Activated CD8-positive, alpha-beta memory T cell treated with anti-CD3 and anti-CD28 coated beads, Interleukin-2, amount 50 U/mL, for 4 hours (primary cell): Measurements from ENCODE around the gene GLI3.

Source experiments
- DNase-seq: peaks from one replicate; pipeline ENCODE4 v3.0.0-alpha.2; 2020

The GLI3 gene

DNA sequence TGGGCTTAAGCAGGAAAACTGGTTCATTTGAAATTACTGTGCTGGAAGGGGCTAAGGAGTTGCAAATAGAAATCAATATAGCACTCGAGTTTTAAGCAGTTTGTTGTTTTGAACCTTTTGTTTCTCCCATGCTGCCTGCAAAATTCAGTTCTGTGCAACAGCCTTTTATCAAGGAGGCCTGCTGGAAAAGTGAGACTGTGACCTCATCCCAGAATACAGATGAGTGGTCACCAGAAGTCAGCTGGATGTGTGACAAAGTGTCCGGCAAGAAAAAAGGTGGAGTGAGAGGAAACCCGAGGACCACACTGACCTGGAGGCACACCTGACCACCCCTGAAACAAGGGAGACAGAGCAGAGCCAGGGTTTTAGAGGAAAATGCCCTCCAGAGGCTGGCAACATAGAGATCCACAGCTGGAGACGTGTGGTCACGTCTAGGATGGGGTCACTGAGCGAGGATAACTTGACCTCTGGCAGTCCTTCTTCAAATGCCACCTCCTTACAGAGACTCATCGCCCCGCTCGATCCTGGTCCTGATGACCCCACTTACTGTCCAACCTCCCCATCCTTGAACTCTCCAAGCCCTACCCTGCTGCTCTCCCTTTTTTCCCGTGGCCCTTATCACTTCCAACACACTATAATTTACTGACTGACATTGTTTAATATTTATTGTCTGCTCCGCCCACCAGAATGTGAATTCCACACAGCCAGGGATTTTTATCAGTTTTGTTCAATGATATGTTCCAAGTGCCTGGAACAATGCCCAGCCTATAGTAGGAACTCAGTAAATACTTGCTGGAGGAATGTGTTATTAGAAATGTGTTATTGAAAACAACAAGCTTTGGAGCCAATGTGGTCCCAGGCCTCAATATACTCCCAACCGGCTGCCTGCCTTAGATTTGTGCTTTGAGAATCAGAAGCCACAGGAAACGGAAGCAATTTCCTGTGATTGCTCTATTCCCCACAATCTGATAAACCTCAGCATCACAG is 243.8 kb downstream of the GLI3 start:
- DNase-seq, result no peak

DNA sequence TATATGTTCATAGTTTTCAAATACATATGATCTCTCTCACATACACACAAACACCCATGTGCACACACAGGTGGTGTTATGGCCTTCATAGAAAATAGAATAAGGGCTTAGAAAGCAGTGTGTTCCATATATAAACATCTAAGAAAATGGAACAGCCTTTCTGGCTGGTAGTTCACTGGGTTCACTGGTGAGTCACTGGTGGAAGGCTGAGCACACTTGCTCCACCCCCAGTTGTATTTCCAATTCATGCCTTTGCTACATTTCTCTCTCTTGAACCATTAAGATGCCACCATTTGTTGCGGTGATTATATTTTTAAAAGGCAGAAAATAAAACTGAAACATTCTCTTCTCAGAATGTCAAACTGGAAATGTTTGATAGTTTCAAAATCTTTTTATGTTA is 252.1 kb downstream of the GLI3 start:
- no peak for DNase-seq

DNA sequence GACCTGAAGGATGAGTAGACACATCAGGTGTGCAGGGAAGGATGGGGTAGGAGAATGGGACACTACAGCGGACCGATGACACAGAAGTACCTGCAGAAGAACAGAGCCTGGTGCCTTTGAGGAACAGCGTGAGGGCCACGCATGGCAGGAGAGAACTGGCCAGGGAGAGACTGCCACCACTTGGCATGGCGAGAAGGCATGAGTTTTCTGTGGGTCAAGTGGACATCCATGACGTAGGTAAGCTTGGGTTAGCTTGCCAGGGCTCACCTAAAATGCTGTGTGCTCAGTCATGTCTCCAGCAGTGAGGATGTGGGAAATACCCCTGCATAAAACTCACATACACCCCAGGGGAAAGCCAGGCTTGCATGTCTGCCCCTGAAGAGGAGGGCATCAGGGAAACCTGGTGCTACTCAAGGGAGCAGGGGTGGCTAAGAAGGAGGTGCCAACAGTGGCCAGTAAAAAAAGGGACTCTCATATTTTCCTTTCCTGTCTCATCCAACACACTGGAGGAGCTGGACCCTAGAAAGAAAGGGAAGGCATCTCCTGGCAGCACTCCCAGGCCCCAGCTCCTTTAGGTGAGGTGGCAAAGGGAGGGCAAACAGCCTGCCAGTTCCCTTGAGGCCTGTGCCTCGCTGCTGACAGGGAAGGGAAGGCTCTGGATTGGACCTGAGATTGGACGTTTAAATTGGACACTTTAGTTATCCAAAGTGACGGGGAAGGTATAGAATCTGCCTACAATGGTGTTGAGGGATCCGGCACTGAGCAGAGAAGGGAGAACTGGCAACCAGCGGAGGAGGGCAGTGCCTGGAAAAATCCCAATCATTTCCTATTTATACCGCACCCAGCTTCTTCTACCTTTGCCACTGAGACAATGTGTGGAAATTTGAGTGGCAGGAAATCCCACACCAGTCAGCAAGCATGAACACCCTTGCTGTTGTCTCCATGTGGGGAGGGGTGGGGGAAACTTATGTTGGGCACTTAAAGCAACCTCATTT is 255.7 kb downstream of the GLI3 start:
- no peak for DNase-seq

DNA sequence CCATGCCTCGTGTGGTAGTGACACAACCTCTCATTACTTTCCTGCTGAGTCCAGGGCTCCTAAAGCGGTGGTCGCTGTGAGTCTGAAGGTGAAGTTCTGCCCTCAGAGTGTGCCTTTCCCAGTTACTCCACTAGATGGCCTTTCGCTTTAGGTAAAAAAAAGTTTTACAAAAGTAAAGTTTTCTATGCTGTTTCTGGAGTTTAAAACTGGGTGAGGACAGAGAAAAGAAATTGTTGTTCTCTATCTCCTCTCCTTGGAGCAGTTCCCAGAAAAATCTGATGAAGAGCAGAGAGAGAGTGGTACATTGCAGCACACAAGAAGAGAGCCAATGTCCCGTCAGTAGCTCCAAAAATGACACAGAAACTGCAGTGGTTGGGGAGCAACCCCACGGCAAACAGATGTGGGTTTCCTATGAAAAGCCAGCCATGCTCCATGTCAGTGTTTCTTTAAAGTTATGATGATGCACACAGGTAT is 257.1 kb downstream of the GLI3 start:
- DNase-seq, result no peak

DNA sequence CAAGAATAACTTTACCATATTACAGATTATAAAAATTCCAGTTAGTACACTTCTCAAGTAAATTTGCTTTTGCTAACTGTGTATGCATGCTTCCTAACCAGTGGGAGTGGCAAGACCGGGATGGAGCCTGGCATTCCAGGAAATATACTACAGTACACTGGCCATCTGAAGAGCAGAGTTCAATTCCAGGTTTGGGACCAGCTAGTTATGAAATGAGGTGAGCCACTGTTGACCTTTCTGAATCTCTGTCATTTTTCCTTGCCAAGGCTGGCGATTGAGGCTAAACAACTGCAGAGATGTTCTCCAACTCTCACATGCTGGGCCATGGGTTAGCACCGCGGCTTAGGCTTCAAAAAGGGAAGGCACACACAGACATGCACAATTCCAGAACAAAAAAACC is 258.2 kb downstream of the GLI3 start:
- DNase-seq, result no peak

DNA sequence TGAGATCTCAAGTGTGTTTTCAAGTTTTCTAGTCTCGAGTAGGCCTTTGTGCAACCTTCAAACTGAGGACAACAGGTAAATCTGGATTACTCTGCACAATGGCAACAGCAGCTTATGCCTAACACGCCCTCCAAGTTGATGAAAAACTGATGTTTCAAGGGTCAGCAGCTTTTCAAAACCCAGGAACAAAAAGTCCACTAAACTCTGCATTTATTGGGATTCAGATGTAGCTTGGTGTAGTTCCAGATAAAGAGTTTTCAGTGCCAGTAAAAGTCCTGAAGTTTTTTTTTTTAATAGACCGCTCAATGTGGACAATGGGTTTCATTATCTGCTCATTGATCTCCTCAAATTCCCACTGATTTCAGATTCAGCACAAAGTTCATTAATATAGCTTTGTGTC is 259.3 kb downstream of the GLI3 start:
- DNase-seq, result no peak

DNA sequence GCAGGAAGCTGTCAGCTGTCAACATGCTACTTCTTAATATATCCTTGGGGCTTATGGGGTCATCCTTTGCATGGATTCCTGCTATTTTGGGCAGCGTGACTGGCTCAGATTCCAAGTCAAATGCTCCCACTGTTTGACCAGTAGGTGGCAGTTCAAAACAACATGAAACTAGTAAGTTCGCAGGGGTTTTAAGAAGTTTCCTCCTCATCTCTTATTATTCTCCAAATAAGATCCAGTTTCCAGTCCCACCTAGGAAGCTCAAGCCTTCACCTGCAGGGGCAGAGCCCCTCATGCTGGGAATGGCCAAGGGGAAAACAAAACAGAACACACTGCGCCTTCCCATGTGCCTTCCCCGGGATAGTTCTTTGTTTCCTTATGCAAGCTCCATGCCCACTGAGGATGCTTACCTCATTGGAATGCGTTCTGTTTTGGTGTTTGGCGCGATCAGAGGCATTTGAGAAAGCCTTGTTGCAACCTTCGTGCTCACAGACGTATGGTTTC is 259.8 kb downstream of the GLI3 start:
- no peak for DNase-seq

DNA sequence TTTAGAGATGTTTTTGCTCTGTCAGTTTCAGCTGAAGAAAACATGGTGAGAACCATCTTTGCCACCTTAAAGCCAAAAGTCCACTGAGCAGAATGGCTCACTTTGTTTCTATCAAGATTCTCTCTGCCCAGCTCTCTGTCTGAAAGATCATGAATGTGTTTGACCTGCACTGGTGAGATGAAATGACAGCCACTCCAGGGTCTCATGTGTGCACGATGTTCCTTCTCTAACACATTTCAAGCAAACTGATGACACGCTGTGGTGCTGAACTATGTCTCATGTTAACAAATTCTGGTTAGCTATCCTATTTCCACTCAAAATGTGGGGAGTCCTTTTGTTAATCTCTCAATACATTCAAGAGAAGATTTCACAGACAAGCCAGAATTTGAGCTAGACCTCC is 260.6 kb downstream of the GLI3 start:
- DNase-seq, result no peak

DNA sequence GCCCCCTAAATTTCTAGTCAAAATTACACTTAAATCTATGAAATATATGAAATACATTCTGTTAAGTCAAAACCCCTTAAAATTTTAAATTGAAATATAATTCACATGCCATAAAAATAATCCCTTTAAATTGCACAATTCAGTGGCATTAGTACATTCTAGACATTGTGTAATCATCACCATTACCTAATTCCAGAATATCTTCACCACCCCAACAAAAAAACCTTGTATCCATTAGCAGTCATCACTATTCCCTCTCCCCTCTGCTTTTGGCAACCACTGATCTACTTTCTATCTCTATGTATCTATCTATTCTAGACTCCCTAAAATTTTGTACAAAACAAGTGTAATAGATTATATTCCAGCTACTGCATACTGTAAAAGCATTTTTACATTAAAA is 261.2 kb downstream of the GLI3 start:
- DNase-seq, result no peak

DNA sequence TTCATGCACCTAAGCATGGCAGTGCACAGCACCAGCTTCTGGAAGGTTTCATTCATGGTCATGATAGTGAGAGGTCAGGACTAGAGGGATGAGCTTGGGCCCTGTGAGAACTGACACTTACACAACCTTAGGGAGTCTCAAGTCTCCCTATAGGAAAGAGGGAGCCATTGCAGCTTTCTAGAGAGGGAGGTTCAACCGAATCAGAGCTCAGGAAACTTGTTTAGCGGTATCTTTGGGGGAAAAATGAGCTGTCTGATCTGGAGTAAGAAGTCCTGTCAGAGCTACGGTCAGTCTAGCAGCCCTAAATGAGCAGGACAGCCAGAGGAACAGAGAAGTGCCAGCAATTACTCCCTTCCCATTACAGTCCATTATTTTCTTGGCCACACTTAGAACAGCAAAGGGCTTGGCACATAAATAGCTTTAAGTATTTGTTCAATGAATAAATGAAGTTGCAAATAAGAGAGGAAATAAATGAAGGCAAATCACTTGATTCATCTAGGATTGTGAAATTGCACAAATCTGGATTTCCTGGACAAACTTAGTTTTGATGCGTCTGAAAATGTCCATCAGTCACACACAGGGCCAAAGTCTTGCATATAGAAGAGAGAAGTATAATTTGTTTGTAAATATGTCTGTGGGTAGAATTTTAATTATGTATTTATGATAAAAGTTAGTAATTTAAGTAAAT is 262.0 kb downstream of the GLI3 start:
- no peak for DNase-seq

DNA sequence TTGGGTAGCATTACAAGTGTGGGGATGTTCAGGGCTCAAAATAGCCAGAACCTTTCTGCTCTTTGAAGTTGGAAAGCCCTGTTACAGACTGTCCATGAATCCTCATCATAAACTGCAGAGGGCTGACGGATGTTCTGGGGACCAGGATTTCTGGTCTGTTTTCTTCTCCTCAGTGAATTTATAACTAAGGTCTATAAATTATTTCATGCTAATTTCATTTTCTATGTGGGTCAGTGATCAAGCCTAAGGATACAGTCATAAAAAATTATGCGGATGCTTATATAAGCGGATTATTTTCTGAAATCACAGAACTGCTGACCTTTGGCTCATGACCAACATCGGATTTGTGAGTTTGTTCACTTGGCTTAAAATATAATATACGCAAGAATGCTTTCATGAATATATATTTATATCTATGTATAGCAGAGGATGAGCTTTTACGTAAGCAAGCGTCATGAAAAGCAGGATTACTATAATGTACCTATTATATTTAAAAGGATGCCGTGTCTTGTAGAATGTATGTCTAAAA is 263.7 kb downstream of the GLI3 start:
- DNase-seq, result no peak

DNA sequence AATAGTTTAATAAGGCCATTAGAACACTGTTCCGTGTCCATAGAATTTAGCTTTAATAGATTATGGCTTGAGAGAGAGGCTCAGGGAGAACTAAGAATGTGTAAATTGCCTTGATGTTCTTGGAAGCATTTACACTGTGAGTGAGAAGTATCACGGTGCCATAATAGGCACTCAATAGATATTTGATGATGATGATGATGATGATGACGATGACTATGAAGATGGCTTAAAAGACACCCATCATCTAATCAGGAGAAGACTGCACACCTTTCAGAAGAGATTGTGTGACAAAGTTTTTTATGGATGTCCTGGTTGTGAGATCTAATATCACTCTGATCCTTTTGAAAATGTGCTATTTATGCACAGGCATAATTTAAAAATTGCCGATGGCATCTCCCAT is 264.2 kb downstream of the GLI3 start:
- DNase-seq, result no peak

DNA sequence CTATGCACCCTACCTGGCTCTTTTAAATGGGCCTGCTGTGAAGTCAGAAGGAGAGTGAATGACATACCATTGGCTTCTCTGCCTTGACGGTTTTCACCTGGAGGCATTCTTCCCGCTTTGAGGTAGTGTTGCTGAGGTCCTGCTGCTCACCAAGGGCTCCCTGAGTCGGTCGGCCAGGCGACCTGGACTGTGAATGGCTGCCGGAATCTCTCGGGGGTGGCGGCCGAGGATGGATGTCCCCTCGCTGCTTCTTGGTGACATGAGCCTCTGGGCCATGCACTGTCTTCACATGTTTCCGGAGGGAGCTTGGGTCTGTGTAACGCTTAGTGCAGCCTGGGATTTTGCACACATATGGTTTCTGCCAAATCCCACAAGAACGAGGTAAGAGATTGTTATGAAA is 264.7 kb downstream of the GLI3 start:
- no peak for DNase-seq

DNA sequence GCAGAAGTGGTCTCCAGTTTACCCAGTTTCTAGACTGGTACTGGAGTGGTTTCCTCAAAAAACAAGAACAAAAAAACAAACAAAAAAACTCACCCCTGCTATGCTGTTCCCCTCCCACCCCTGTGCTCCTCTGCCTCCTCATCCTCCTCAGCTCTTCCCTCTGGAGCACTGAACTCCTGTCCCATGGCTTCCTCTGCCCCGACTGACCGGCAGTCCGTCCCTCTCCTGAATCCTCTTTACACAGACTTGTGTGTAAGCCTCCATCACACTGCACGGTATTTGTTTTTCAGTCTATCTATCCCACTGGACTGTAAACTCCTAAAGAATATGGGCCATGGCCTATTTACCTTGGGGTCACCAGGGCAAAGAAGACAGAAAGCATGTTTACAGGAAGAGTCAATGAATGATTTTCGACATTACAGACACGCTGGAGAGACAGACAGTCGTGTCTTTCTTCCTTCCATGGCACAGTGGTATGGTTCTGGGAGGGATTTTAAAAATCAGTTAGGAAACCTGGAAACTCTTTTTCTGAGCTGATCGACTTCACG is 265.3 kb downstream of the GLI3 start:
- no peak for DNase-seq

DNA sequence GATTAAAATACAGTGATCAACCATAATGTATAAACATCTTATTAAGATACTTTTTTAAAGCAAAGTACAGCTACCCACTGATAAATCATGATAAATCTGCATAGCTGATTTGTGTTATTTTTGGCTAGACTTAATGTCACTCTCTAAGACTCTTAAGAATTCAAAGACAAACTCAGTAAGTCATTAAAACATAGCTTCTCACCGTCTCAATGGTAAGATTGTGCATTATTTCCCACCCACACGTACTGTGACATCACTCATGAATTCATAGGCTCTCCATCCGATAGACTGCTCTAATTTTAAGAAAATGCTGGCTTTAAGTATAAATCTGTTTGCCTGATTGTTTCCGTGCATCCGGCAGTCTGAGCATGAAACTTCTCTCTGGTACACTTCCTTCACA is 266.1 kb downstream of the GLI3 start:
- DNase-seq, result no peak

DNA sequence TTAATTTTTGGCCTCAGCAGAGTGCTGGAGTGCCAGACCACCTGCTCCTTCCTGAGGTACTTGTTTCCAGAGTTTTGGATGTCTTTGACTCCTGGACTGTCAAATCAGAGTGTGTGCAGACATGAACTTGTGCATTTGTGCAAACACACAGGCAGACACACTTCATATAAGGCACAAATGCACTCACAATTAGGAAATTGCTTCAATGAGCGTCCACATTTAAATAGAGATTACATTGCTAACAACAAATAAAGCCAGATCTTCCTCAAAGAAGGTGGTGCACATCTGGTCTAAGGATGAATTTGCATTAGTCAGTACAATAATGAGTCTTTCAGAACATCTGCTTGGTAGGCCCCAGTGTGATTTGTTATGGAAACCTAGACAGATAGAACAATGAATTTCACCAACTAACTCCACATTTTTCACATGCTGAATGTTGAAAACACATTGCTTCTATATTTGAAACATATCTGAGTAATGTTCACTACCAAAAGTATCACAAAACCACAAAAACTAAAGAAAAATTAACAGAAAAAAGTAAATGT is 267.4 kb downstream of the GLI3 start:
- DNase-seq, result no peak

DNA sequence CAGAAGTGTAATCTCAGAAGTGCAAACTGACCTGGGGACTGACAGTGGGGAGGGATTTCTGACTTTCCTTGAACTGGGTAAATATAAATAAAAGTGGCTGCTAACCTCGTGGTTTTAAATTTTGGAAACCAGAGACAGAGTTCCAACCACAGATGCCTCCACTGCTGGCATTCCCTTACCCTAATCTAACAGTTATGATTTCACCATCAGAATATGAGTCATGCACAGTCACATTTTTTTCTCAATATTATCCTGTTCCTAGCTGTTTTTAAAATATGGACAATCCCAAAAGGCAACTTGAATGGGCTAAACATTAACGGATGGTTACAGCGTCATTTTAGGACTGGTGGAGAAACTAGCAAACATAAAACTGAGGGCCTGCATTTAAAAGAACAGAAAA is 269.9 kb downstream of the GLI3 start:
- DNase-seq, result no peak

DNA sequence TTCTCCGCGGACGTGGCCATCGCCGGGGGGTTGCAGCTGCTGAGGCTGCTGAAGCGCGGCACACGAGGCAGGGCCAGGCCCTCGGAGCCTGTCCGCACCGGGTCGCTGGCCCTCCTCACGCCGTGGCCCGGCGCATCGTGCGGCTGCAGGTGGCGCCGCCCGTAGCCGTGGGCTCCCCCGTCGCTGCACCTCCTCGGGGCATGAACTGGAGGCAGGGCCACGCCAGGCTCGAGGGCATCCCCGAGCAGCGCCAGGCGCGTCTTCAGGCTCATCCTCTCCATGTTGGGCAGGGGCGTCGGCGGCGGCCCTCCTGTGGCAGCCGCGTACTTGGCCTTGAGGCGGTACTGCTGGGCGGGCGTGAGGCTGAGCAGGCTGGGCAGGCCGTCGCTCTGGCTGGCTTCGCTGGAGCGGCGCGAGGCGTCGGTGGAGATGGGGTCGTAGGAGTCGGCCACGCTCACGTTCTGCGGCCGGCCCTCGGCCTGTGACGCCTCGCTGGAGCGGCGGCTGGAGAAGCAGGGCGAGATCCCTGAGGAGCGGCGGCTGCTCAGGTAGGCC is 271.0 kb downstream of the GLI3 start:
- DNase-seq, result no peak

DNA sequence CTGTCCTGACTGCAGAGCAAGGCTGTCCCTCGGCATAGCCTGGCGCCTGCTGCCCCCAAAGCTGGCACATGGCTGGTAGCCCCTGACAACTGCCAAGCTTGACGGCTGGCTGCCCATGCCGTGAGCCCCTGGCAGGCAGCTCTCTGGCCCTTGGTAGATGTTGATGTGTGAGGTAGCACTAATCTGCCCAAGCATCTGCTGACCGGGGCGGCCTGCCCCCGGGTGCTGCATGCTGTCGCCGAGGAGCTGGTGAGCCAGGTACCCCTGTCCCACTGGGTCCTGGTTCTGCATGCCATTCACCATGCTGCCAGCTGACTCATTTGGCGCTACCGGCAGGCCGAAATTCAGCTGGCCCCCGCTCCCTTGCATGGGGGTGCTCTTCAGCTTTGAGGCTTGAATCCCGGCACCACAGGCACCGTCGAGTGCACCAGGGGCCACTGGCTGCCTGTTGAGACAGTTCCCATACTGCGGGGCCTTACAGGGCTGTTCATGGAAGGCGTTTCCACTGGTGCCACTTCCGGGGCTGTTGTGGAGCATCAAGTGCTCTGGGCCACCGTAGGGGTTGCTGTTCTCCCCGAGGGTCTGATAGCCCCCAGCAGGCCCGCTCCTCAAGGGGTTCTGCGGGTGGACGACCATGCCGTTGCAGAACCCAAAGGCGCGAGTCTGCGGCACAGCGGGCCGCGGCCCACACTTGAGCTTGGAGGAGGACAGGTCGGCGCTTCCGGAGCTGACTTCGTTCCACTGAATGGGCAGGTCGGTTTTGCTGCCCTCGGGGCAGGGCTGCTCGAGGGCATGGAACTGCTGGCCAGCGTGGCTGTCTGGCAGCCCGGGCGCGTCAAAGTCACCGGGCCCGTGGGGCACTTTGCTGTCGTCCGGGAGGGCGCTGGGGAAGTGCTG is 271.9 kb downstream of the GLI3 start:
- no peak for DNase-seq

DNA sequence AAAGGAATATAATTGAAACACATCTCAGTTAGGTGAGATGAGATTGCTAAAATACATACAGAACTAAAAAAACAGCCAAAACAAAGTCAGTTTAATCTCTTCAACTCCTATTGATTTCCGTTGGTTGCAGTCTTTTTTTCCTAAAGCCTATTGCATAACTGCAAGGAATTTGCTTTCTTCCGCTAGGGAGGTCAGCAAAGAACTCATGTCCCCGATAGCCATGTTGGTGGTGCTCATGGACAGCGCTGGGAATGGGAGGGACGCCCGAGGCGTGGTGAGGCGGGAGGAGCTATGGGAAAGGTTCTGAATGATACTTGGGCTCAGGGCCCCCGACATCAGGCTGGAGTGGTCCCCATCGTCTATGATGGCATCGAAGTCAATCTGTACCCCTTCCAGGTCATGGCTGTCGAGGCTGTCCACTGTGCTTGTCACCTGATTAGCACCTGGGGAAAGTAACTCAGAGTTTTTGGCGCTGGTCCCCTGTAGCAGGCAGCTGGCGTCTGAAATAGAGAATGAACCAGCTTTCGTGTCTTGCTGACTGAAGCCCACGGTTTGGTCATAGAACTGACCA is 272.7 kb downstream of the GLI3 start:
- no peak for DNase-seq
